Measurements from ENCODE around the gene TWNK.

DNA sequence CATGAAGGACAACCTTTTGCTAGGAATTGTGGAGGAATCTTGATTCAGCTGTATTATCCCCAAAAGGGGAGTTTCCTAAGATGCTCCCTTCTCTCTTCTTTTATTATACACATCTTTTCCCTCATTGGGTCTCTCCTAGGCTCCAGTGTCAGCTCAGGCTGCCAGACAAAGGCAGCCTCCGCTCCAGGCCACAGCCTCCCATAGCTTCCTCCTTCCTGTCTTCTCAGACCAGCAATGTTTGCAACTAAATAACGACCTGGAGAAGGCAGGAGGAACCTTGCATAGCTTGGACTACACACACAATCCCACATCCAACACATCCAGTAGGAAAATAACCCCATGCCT lies 56.0 kb downstream of the TWNK start:
- no peak for TF ChIP-seq POLR2A (conservative IDR thresholded peaks at IDR 0.05)
- TF ChIP-seq FOXP4 (CRISPR knock-in tag; IDR thresholded peaks at IDR 0.05; ENCODE audit: borderline replicate concordance), result 0 out of 2 replicates have a peak, but pooled peaks have one; percentile 49
- TF ChIP-seq SMAD4 (CRISPR knock-in tag; conservative IDR thresholded peaks at IDR 0.05), result no peak; the same call in 1 of the 2 replicates
- TF ChIP-seq BRF2 (IDR thresholded peaks at IDR 0.05; ENCODE audit: borderline replicate concordance, insufficient read depth, insufficient read length), result no peak
- no peak for TF ChIP-seq ARID4B (CRISPR knock-in tag; IDR thresholded peaks at IDR 0.05)
- no peak for TF ChIP-seq TEAD1 (CRISPR knock-in tag; IDR thresholded peaks at IDR 0.05)
- no peak for TF ChIP-seq DDX20 (tag; IDR thresholded peaks at IDR 0.05; ENCODE audit: low read depth)
- TF ChIP-seq, protein P1, sequence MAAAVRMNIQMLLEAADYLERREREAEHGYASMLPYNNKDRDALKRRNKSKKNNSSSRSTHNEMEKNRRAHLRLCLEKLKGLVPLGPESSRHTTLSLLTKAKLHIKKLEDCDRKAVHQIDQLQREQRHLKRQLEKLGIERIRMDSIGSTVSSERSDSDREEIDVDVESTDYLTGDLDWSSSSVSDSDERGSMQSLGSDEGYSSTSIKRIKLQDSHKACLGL (CRISPR knock-in tag; IDR thresholded peaks at IDR 0.05; ENCODE audit: borderline replicate concordance, poor library complexity, severe bottlenecking), result no peak
- no peak for TF ChIP-seq CBFB (CRISPR knock-in tag; IDR thresholded peaks at IDR 0.05)
- TF ChIP-seq ZNF232 (CRISPR knock-in tag; IDR thresholded peaks at IDR 0.05), result no peak
- no peak for TF ChIP-seq EZH2 (IDR thresholded peaks at IDR 0.05; ENCODE audit: borderline replicate concordance, low read depth, low read length)
- no peak for TF ChIP-seq SRSF3 (IDR thresholded peaks at IDR 0.05; ENCODE audit: insufficient read depth, low read length)
- TF ChIP-seq, protein P2, sequence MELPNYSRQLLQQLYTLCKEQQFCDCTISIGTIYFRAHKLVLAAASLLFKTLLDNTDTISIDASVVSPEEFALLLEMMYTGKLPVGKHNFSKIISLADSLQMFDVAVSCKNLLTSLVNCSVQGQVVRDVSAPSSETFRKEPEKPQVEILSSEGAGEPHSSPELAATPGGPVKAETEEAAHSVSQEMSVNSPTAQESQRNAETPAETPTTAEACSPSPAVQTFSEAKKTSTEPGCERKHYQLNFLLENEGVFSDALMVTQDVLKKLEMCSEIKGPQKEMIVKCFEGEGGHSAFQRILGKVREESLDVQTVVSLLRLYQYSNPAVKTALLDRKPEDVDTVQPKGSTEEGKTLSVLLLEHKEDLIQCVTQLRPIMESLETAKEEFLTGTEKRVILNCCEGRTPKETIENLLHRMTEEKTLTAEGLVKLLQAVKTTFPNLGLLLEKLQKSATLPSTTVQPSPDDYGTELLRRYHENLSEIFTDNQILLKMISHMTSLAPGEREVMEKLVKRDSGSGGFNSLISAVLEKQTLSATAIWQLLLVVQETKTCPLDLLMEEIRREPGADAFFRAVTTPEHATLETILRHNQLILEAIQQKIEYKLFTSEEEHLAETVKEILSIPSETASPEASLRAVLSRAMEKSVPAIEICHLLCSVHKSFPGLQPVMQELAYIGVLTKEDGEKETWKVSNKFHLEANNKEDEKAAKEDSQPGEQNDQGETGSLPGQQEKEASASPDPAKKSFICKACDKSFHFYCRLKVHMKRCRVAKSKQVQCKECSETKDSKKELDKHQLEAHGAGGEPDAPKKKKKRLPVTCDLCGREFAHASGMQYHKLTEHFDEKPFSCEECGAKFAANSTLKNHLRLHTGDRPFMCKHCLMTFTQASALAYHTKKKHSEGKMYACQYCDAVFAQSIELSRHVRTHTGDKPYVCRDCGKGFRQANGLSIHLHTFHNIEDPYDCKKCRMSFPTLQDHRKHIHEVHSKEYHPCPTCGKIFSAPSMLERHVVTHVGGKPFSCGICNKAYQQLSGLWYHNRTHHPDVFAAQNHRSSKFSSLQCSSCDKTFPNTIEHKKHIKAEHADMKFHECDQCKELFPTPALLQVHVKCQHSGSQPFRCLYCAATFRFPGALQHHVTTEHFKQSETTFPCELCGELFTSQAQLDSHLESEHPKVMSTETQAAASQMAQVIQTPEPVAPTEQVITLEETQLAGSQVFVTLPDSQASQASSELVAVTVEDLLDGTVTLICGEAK (IDR thresholded peaks at IDR 0.05), result no peak
- TF ChIP-seq, protein P2 (CRISPR knock-in tag; IDR thresholded peaks at IDR 0.05), result no peak
- no peak for TF ChIP-seq SIX5 (IDR thresholded peaks at IDR 0.05; ENCODE audit: borderline replicate concordance in 1 of 2, insufficient read depth in 1 of 2, low read depth in 1 of 2, low read length in 2 of 2)

Measured in K562 (cell line).